ENCODE measurements around the gene PTGIS. TPM values are rescaled to one million over a fixed set of nuclear protein-coding genes. Genes with fewer than 3 reads are reported as not detected.

PTGIS gene
- total RNA-seq, 6 experiments from 2014 or later: 9.0 to 30.5 (median 13.7) TPM

DNA sequence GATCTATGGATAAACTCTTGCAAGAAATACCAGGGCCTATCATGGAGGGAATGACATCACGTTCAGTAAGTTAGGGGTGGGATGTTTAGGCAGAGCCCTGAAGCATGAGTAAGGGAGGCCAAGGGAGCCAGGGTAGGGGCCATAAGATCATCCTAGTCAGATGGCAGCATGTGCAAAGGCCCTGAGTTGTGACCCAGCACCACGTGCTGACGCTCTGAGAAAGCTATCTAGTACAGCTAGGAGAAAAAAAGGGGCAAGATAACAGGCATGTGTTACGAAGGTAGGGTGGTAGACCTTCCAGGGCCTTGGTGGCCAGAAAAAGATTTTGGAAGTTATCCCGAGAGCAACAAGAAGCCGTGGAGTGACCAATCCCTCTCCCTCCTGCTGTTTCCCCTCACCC lies 107.8 kb downstream of the PTGIS start:
- no peak for ATAC-seq

DNA sequence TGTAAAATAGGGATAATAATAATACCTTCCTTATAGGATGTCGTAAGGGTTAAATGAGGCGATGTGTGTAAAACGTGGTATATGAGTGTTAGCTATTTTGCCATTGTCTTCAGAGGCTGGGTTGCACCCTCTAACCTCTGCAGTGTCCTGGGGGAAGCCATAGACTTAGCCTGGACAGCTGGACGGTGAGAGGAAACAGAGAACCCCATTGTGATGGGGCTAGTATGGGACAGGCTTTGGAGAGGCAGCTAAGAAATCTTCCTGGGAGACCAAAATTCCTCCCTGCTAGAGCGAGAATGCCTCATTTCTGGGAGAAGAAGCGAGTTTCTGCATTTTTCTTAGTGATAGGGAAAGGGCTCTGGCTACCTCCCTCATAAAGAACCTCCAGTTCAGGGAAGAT lies 108.3 kb downstream of the PTGIS start:
- peaks cover 0 to 12% (median 1%) of the 10 kb centered on the region in 4 donors for H3K4me1 ChIP-seq
- H3K36me3 ChIP-seq: no peaks in the 10 kb centered on the region
- TF ChIP-seq, protein P1, sequence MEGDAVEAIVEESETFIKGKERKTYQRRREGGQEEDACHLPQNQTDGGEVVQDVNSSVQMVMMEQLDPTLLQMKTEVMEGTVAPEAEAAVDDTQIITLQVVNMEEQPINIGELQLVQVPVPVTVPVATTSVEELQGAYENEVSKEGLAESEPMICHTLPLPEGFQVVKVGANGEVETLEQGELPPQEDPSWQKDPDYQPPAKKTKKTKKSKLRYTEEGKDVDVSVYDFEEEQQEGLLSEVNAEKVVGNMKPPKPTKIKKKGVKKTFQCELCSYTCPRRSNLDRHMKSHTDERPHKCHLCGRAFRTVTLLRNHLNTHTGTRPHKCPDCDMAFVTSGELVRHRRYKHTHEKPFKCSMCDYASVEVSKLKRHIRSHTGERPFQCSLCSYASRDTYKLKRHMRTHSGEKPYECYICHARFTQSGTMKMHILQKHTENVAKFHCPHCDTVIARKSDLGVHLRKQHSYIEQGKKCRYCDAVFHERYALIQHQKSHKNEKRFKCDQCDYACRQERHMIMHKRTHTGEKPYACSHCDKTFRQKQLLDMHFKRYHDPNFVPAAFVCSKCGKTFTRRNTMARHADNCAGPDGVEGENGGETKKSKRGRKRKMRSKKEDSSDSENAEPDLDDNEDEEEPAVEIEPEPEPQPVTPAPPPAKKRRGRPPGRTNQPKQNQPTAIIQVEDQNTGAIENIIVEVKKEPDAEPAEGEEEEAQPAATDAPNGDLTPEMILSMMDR (IDR thresholded peaks at IDR 0.05): no peak
- TF ChIP-seq POLR2A (IDR thresholded peaks at IDR 0.05): no peak
- H3K27ac ChIP-seq: no peak overlapping the region
- no peaks in the 10 kb centered on the region for H3K9me3 ChIP-seq
- intact Hi-C loops (cut with DNase I): no loop called here
- ATAC-seq (no peak), DNase-seq (no peak)
- 82% methylated on average over 6 of the region's 6 CpGs for WGBS (ENCODE audit: insufficient coverage, low coverage, low lambda C conversion rate, missing lambda C conversion rate)
- H3K4me3 ChIP-seq: no peak overlapping the region
- H3K27me3 ChIP-seq: no peaks in the 10 kb centered on the region

More for the DNA sequence above, 107.8 kb downstream of the PTGIS start:
- no peaks in the 10 kb centered on the region for H3K36me3 ChIP-seq
- DNase-seq: no peak
- no peaks in the 10 kb centered on the region for H3K27me3 ChIP-seq
- peaks cover 0 to 12% (median 1%) of the 10 kb centered on the region in 4 donors for H3K4me1 ChIP-seq
- TF ChIP-seq, protein P1 (IDR thresholded peaks at IDR 0.05): no peak
- no peak for TF ChIP-seq POLR2A (IDR thresholded peaks at IDR 0.05)
- WGBS (ENCODE audit: insufficient coverage, low coverage, low lambda C conversion rate, missing lambda C conversion rate): 76% methylated on average over 4 of the region's 6 CpGs
- no peak overlapping the region for H3K4me3 ChIP-seq
- H3K27ac ChIP-seq: peak overlapping the region in 1 of 3 donors; percentile 24
- no peaks in the 10 kb centered on the region for H3K9me3 ChIP-seq
- intact Hi-C loops (cut with DNase I): no loop called here

DNA sequence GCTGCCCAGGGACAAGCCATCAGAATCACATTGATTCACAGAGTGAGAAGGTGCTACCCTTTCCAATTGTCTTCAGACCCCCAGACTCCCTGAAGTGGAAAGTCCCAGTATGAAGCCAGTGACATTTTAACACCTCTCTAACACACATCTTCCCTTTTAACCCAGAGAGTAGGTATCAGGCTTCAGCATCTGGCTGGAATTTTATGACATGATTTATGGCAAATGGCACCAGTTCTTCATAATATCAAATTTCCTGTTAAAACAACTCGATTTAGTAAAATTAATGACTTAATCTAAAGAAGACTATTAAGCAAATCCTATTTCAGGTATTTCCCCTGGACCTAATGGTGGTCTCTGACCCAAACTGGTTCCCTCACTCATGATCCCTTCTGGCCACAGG lies 110.5 kb downstream of the PTGIS start:
- intact Hi-C loops (cut with DNase I): no loop called here
- peaks cover 0 to 17% (median 1%) of the 10 kb centered on the region in 4 donors for H3K4me1 ChIP-seq
- no peaks in the 10 kb centered on the region for H3K27me3 ChIP-seq
- TF ChIP-seq, protein P1 (IDR thresholded peaks at IDR 0.05): no peak
- TF ChIP-seq POLR2A (IDR thresholded peaks at IDR 0.05): no peak
- WGBS (ENCODE audit: insufficient coverage, low coverage, low lambda C conversion rate, missing lambda C conversion rate): 53% methylated on average over 1 of the region's 1 CpG
- DNase-seq: no peak
- no peak overlapping the region for H3K27ac ChIP-seq
- H3K9me3 ChIP-seq: no peaks in the 10 kb centered on the region
- ATAC-seq: no peak
- H3K4me3 ChIP-seq: no peak overlapping the region
- H3K36me3 ChIP-seq: no peaks in the 10 kb centered on the region

DNA sequence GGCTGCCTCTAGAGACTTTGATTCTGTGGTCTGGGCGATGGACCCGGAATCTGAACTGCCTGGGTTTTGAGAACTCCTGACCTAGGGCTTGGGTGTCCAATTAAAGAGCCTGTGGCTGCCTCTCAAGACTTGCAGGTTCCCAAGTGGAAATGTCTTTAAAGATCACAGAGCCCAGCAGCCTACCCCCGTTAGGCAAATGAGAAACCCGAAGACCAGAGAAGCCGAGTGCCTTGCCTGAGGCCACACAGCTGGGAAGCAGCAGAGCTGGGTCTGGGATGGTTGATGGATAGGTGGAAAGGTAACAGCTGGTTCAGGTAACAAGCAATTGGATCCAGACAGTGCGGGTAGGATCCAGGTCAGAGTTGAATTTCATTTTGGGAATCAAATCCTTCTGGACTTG lies 111.3 kb downstream of the PTGIS start:
- Histone ChIP-seq H3K36me3 (no peaks in the 10 kb centered on the region), H3K27ac (no peak overlapping the region), H3K4me3 (no peak overlapping the region), H3K9me3 (no peaks in the 10 kb centered on the region), H3K4me1 (peaks cover 0 to 24% (median 1%) of the 10 kb centered on the region in 4 donors), H3K27me3 (no peaks in the 10 kb centered on the region)
- TF ChIP-seq, protein P1 (IDR thresholded peaks at IDR 0.05): no peak
- no peak for TF ChIP-seq POLR2A (IDR thresholded peaks at IDR 0.05)
- intact Hi-C loops (cut with DNase I): no loop called here
- DNase-seq (no peak), ATAC-seq (no peak)
- WGBS (ENCODE audit: insufficient coverage, low coverage, low lambda C conversion rate, missing lambda C conversion rate): 90% methylated on average over 2 of the region's 6 CpGs

DNA sequence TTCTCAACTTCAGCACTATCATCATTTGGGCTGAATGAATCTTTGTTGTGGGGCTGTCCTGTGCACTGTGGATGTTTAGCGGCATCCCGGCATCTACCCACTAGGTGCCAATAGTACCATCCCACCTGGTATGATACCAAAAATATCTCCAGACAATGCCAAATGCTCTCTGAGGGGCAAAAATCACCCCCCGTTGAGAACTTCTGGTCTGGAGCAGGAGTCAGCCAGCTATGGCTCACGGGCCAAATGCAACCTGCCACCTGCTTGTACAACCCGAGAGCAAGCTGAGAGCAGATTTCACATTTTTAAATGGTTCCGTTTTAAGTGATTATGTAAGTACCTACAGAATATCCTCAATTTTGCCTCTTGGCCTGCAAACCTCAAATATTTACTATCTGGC lies 112.2 kb downstream of the PTGIS start:
- Histone ChIP-seq H3K27me3 (no peaks in the 10 kb centered on the region), H3K4me3 (no peak overlapping the region), H3K9me3 (no peaks in the 10 kb centered on the region), H3K4me1 (peaks cover 0 to 18% (median 0%) of the 10 kb centered on the region in 4 donors), H3K27ac (no peak overlapping the region), H3K36me3 (no peaks in the 10 kb centered on the region)
- 74% methylated on average over 4 of the region's 6 CpGs for WGBS (ENCODE audit: insufficient coverage, low coverage, low lambda C conversion rate, missing lambda C conversion rate)
- ATAC-seq (peak in 1 of 4 donors; percentile 14), DNase-seq (no peak)
- intact Hi-C loops (cut with DNase I): no loop called here
- TF ChIP-seq POLR2A (IDR thresholded peaks at IDR 0.05): no peak
- TF ChIP-seq, protein P1 (IDR thresholded peaks at IDR 0.05): no peak

All from right lobe of liver (tissue), 6 donors.